Measurements from ENCODE around the gene ULK3.
A peak's percentile ranks its signal among the peaks of the same experiment; 100 is the strongest.

The ULK3 gene

DNA sequence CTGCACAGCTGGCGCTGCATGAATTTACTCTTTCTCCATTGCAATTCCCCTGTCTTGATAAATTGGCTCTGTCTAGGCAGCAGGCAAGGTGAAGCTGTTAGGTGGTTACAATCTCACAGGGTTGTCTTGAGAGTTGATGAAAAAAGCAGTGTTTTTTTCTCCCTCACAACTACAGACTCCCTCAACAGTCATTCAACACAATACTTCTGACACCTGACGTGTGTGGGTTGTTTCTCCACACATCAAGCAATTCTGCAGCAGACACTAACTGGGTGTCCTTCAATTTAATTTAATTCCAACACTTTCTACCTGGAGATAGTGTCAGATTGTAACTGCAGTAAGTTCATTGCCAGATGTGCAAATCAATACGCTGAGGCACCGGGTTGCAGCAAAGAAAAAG, 35.3 kb upstream of the ULK3 start:
- no peaks in the 10 kb centered on the region for H3K4me1 ChIP-seq
- no peak for DNase-seq
- H3K4me3 ChIP-seq (ENCODE audit: low read depth, low read length) = no peak overlapping the region
- H3K9me3 ChIP-seq = no peaks in the 10 kb centered on the region
- no peaks in the 10 kb centered on the region for H3K27me3 ChIP-seq
- no peaks in the 10 kb centered on the region for H3K36me3 ChIP-seq
- TF ChIP-seq, protein P1, sequence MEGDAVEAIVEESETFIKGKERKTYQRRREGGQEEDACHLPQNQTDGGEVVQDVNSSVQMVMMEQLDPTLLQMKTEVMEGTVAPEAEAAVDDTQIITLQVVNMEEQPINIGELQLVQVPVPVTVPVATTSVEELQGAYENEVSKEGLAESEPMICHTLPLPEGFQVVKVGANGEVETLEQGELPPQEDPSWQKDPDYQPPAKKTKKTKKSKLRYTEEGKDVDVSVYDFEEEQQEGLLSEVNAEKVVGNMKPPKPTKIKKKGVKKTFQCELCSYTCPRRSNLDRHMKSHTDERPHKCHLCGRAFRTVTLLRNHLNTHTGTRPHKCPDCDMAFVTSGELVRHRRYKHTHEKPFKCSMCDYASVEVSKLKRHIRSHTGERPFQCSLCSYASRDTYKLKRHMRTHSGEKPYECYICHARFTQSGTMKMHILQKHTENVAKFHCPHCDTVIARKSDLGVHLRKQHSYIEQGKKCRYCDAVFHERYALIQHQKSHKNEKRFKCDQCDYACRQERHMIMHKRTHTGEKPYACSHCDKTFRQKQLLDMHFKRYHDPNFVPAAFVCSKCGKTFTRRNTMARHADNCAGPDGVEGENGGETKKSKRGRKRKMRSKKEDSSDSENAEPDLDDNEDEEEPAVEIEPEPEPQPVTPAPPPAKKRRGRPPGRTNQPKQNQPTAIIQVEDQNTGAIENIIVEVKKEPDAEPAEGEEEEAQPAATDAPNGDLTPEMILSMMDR (IDR thresholded peaks at IDR 0.05; ENCODE audit: low read depth, low read length) = no peak

DNA sequence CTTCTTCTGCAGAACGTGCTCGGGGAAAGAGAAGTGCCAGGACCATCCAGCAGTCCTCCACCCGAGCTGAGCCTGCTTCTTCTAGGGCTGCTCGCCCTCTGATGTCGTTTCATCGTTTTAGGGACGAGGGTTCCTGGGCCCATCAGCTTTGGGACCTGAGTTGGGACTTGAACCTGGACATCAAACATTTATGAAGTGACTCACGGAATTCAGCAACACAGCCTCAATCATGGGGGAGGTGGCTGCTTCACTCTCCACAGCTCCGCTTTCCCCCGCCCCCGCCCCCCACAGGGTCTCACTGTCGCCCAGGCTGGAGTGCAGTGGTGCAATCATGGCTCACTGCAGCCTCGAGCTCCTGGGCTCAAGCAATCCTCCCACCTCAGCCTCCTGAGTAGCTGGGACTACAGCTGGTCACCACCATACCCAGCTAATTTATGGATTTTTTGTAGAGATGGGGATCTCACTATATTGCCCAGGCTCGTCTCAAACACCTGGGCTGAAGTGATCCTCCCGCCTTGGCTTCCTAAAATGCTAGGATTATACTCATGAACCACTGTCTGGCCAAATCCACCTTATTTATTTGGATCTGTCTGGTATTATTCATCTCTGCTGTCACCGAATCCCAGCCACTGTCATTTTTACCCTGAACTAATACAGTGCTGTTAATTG, 30.9 kb upstream of the ULK3 start:
- Histone ChIP-seq H3K4me1 (no peaks in the 10 kb centered on the region; the same call in 1 of the 2 replicates), H3K36me3 (peaks cover 4% of the 10 kb centered on the region; the same call in 1 of the 2 replicates), H3K9me3 (no peaks in the 10 kb centered on the region), H3K4me3 (ENCODE audit: low read depth, low read length) (peak overlapping the region; percentile 87), H3K27me3 (no peaks in the 10 kb centered on the region)
- TF ChIP-seq, protein P1 (IDR thresholded peaks at IDR 0.05; ENCODE audit: low read depth, low read length) = no peak
- peak; percentile 32 for DNase-seq

DNA sequence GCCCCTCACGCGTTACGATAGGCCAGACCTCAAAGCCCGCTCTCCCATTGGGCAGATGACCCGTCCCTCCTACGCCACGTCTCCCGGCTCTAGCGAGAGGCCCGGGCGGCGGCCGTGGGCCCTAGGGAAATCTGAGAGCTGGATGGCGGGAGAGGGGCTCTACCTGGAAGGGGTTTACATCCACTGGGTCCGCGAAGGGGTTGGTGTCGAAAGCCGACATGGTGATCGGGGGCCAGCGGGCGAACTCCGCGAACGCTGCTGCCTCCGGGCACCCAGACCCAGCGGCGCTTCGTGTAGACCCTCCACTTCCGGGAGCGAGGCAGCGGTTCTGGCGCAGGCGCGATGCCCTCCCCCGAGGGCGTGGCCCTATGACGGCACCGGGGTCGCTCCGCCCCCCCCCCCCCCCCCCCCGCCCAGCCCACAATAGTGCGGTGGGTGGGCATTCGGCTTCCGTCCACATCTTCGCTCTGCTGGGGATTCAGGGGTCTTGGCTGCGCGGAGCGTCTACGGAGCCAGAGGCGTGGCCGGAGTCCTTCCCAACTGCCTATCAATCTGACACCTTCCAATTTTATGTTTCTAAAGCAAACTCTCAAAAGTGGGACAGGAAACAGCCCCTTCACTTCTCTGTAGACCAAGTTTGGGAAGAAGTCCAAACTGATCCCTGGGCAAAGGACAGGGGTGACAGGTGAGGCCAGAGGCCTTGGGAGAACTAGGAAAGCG, 30.2 kb upstream of the ULK3 start, which contains the start of gene SCAMP2:
TSS of gene SCAMP2 (minus strand) at position 330 of the 720 bp plus-strand sequence. CDS start at position 220, 110 bp downstream.
- H3K4me3 ChIP-seq (ENCODE audit: low read depth, low read length) = peak within 1 kb of the TSS; percentile 87
- H3K36me3 ChIP-seq = peaks cover 11% of the 10 kb centered on the region
- H3K4me1 ChIP-seq = no peaks in the 10 kb centered on the region; the same call in 1 of the 2 replicates
- no peaks in the 10 kb centered on the region for H3K27me3 ChIP-seq
- TF ChIP-seq, protein P1 (IDR thresholded peaks at IDR 0.05; ENCODE audit: low read depth, low read length) = no peak
- DNase-seq = peak; percentile 96
- H3K9me3 ChIP-seq = no peaks in the 10 kb centered on the region

DNA sequence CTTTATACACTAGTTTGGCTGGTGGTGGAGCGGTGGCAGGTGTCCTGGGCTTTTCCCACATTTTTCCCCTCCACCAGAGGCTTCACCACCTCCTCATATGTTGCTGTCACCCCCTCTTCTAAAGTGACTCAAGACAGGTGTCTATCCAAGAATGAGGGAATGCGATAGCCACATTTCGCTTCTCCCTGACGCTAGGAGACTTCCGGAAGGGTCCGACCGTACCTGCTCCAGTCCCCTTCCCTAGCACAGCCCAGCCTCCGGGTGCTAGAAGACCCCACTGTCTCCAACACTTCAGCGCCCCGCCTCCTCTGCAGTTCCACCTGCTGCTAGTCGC, 29.7 kb upstream of the ULK3 start:
- H3K4me1 ChIP-seq = no peaks in the 10 kb centered on the region; the same call in 1 of the 2 replicates
- DNase-seq = no peak
- H3K4me3 ChIP-seq (ENCODE audit: low read depth, low read length) = peak overlapping the region; percentile 87
- no peaks in the 10 kb centered on the region for H3K27me3 ChIP-seq
- H3K36me3 ChIP-seq = peaks cover 13% of the 10 kb centered on the region
- H3K9me3 ChIP-seq = no peaks in the 10 kb centered on the region
- TF ChIP-seq, protein P1 (IDR thresholded peaks at IDR 0.05; ENCODE audit: low read depth, low read length) = no peak

DNA sequence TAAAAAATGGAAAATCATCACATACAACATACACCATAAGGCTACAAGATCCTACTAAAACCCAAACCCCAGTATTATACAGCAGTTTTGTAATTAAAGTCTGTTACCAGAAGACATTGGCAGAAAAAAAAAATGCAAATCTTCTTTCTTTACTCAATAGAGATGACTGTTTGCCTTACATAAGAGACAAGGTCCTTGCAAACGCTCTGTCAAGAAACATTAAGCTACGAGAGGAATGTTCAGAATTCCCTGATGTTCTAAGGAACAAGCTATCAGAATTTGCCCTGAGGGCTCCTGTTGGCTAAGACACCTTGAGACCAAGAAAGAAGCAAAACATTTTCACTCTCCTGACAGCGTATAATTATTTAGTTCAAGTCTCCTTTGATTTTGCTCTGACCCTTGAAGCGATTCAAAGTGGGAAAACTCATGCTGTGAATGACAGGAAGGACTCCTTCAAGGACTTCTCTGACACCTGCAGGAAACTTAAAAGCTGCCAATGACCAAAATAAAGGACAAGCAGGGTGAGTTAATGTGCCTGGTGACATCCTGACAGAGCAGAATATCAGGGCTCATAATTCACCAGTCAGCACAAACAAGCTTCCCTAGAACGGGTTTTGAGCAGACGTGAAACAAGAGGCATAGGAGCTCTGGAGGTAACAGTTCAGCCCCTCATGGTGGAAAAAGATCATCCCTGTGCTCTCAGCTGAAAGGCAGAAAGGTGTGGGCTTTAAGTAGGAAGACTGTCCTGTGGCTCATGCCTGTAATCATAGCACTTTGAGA, 27.7 kb upstream of the ULK3 start:
- Histone ChIP-seq H3K4me3 (ENCODE audit: low read depth, low read length) (no peak overlapping the region), H3K4me1 (no peaks in the 10 kb centered on the region; the same call in 1 of the 2 replicates), H3K27me3 (no peaks in the 10 kb centered on the region), H3K9me3 (no peaks in the 10 kb centered on the region), H3K36me3 (peaks cover 15% of the 10 kb centered on the region)
- TF ChIP-seq, protein P1 (IDR thresholded peaks at IDR 0.05; ENCODE audit: low read depth, low read length) = no peak
- DNase-seq = no peak
